Hepatic stellate cell (primary cell): Measurements from ENCODE around the gene MYL3.

Experiments
- DNase-seq: peaks from one replicate; pipeline ENCODE4 v3.0.0; 2011; ENCODE audit warnings: low spot score

The MYL3 gene

GRCh38 chr3:46849686-46850467 is 13.4 kb downstream of the MYL3 start:
- DNase-seq: no peak

GRCh38 chr3:46849045-46849631 is 14.1 kb downstream of the MYL3 start:
- DNase-seq: no peak

- peak; percentile 66 for DNase-seq
These were observed 14.8 kb downstream of the MYL3 start for GRCh38 chr3:46848271-46849044.

- no peak for DNase-seq
These were observed 15.5 kb downstream of the MYL3 start for GRCh38 chr3:46847744-46848143.

GRCh38 chr3:46846624-46847542 is 16.4 kb downstream of the MYL3 start:
- DNase-seq: no peak

- peak; percentile 75 for DNase-seq
These were observed 17.2 kb downstream of the MYL3 start for GRCh38 chr3:46845860-46846623.

- peak; percentile 50 for DNase-seq
These were observed 17.8 kb downstream of the MYL3 start for GRCh38 chr3:46845397-46845859.

GRCh38 chr3:46844881-46845312 is 18.3 kb downstream of the MYL3 start:
- no peak for DNase-seq

- DNase-seq: no peak
These were observed 18.8 kb downstream of the MYL3 start for GRCh38 chr3:46844397-46844796.

GRCh38 chr3:46843508-46843907 is 19.7 kb downstream of the MYL3 start:
- no peak for DNase-seq

GRCh38 chr3:46840491-46840890 is 22.8 kb downstream of the MYL3 start:
- DNase-seq: no peak

- no peak for DNase-seq
These were observed 24.9 kb downstream of the MYL3 start for GRCh38 chr3:46838301-46838700.

GRCh38 chr3:46835491-46835890 is 27.8 kb downstream of the MYL3 start:
- no peak for DNase-seq

- DNase-seq: no peak
These were observed 28.2 kb downstream of the MYL3 start for GRCh38 chr3:46835054-46835453.

- DNase-seq: no peak
These were observed 29.6 kb downstream of the MYL3 start for GRCh38 chr3:46833346-46834300.

- DNase-seq: no peak
These were observed 31.4 kb downstream of the MYL3 start for GRCh38 chr3:46831841-46832240.

GRCh38 chr3:46831316-46831715 is 31.9 kb downstream of the MYL3 start:
- no peak for DNase-seq

- no peak for DNase-seq
These were observed 32.4 kb downstream of the MYL3 start for GRCh38 chr3:46830801-46831200.

- no peak for DNase-seq
These were observed 33.5 kb downstream of the MYL3 start for GRCh38 chr3:46829699-46830208.

- DNase-seq: no peak
These were observed 37.8 kb downstream of the MYL3 start for GRCh38 chr3:46825450-46825849.
